Fibroblast of lung (primary cell): ENCODE measurements around the gene SYT7.

Experiments used
- CTCF ChIP-seq, 2 donors: IDR thresholded peaks in 1 of 2; conservative IDR thresholded peaks in 1 of 2; 1 replicate in 1 of 2; 2 replicates in 1 of 2; pipeline ENCODE4 v1.5.1; 2011 to 2012; ENCODE audit warnings: low read length in 2 of 2, control low read depth in 1 of 2, inconsistent platforms in 1 of 2, low read depth in 1 of 2, mild to moderate bottlenecking in 1 of 2
- EZH2 ChIP-seq: IDR thresholded peaks from 2 replicates; pipeline ENCODE4 v1.5.1; 2012; ENCODE audit warnings: low read length, control low read depth, mild to moderate bottlenecking; ENCODE audit errors: missing control alignments

GRCh38 chr11:61480994-61481335 lies 99.9 kb downstream of the SYT7 start:
- TF ChIP-seq CTCF (conservative IDR thresholded peaks at IDR 0.05 in 1 of 2, IDR thresholded peaks at IDR 0.05 in 1 of 2; ENCODE audit: low read depth in 1 of 2, low read length in 2 of 2): no peak
- TF ChIP-seq EZH2: no peak
